ENCODE data around the gene RING1. TPM values are rescaled to one million over a fixed set of nuclear protein-coding genes. Genes with fewer than 3 reads are reported as not detected.

Gene RING1
- total RNA-seq, 4 donors from 2014 or later = 10.9 to 20.6 (median 13.9) TPM

DNA sequence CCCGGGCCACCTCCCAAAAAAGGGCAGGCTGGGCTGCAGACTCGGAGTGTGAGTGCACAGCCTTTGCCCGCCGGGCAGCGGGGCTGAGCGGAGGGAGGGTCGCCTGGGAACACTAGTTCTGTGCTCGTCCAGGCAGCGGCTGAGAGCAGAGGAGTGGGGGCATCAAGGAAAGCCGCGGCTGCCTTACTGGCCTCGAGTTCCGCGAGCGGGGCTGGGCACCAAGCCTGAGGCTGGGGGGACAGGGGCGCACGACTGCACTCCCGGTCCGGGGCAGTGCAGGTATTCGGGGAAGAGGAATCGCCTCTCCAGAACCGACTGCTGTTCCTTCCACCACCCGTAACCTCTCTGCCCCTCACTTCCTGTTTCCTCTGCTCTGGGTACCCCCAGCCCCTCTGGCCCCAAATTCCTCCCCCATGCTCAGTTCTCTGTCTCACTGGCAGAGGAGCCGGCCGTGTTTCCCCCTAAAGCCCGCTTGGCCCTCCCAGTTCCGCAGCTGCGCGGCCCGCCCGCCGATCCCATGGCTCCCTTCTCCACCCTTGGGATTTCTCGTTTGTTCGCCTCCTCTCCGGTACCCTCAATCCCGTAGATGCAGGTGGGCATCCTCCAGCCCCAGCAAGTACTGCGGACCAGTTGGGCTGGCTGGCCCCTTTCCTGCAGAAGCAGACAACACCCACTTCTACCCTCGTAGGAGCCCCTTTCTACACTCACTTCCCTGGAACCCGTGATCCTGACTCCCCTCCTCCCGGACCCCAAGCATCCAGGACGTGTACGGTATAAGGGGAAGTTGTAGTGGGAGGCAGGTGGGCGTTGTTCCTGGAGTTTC, 5.1 kb downstream of the RING1 start:
- DNase-seq = no peak
- intact Hi-C loops (cut with DNase I) = no loop called here
- TF ChIP-seq CTCF (IDR thresholded peaks at IDR 0.05) = no peak
- no peak for TF ChIP-seq POLR2A (IDR thresholded peaks at IDR 0.05)
- Histone ChIP-seq H3K36me3 (peaks cover 0 to 31% (median 4%) of the 10 kb centered on the region in 3 donors), H3K27ac (peak overlapping the region in 3 of 4 donors; percentile 15 to 50 (median 39)), H3K27me3 (peaks cover 0 to 14% (median 0%) of the 10 kb centered on the region in 4 donors), H3K9me3 (no peaks in the 10 kb centered on the region), H3K4me3 (peak overlapping the region; percentile 6 to 65 (median 41)), H3K4me1 (peaks cover 14 to 39% (median 22%) of the 10 kb centered on the region in 3 donors)
- WGBS, 2 donors = 2 to 3% methylated on average over 20 to 33 of the region's 43 CpGs

DNA sequence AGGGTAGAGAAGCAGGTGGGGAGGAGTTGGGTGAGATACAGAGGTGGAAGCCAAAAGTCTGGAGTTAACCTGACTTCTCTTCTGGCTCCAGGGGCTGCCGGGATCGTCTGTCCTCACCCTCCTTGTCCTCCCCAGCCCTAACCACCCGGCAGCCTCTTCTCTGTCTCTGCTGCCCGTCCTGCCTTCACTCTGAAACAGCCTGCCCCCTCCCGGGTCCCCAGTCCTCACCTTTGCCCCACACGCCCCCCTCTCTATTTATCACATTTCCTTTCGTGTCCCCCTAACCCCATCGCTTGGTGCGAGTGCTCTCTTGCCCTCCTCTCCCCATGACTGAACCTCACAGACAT, 5.7 kb downstream of the RING1 start:
- peak overlapping the region in 3 of 4 donors; percentile 15 to 50 (median 39) for H3K27ac ChIP-seq
- peak overlapping the region in 3 of 4 donors; percentile 39 to 65 (median 43) for H3K4me3 ChIP-seq
- DNase-seq = no peak
- intact Hi-C loops (cut with DNase I) = no loop called here
- H3K4me1 ChIP-seq = peaks cover 8 to 35% (median 20%) of the 10 kb centered on the region in 3 donors
- TF ChIP-seq POLR2A (IDR thresholded peaks at IDR 0.05) (no peak), CTCF (IDR thresholded peaks at IDR 0.05) (no peak)
- H3K9me3 ChIP-seq = no peaks in the 10 kb centered on the region
- H3K27me3 ChIP-seq = peaks cover 0 to 17% (median 0%) of the 10 kb centered on the region in 4 donors
- H3K36me3 ChIP-seq = peaks cover 0 to 31% (median 4%) of the 10 kb centered on the region in 3 donors
- WGBS, 2 donors = 20 to 31% methylated on average over 9 of the region's 9 CpGs

DNA sequence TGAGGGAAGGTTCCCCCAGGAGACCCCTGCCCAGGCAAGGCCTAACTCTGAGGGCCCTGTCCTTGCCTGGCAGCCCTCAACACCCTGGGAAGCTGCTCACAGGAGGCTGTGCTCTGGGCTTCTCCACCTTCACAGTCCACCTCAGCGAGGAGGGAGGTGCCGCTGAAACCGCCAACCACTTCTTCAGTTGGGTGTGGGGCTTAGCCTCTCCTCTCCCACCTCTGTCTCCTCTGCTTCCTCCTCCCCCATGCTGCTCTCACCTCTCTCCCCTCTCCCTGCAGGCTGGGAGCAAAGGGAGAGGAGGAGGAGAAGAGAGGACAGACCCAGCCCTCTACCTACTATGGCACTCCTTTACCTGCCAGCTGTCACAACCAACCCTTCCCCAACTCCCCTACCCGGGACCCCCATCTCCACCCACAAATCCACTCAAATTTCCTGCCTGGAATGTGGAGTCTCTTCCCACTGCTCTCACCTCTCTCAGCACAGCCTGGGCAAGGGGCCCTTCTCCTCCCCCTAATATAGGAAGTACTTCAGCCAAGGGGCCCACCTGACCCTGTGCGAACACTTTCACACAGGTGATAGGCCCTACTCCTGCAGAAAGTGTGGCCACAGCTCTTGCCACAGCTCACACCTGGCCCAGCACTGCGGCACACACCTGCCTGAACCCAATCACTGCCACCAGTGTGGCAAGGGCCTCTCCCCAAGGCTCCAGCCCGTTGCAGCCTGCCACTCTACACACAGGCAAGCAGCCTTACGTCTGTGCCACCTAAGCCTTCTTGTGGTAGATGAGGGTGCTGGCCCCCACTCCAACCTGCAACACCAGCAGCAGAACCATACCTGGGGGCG, 7.2 kb downstream of the RING1 start:
- TF ChIP-seq CTCF (IDR thresholded peaks at IDR 0.05) = no peak
- TF ChIP-seq POLR2A (IDR thresholded peaks at IDR 0.05) = no peak
- no peaks in the 10 kb centered on the region for H3K9me3 ChIP-seq
- DNase-seq = no peak
- H3K36me3 ChIP-seq = peaks cover 0 to 18% (median 4%) of the 10 kb centered on the region in 3 donors
- WGBS, 2 donors = 70 to 83% methylated on average over 6 to 7 of the region's 9 CpGs
- intact Hi-C loops (cut with DNase I) = no loop called here
- no peak overlapping the region for H3K27ac ChIP-seq
- peaks cover 0 to 25% (median 0%) of the 10 kb centered on the region in 4 donors for H3K27me3 ChIP-seq
- H3K4me3 ChIP-seq = no peak overlapping the region
- peaks cover 7 to 23% (median 18%) of the 10 kb centered on the region in 3 donors for H3K4me1 ChIP-seq

GRCh38 chr6:33216117-33216649, 7.9 kb downstream of the RING1 start:
- DNase-seq = no peak
- intact Hi-C loops (cut with DNase I) = no loop called here
- Histone ChIP-seq H3K27ac (no peak overlapping the region), H3K9me3 (no peaks in the 10 kb centered on the region), H3K36me3 (peaks cover 0 to 11% (median 4%) of the 10 kb centered on the region in 3 donors), H3K4me3 (no peak overlapping the region), H3K4me1 (peaks cover 7 to 23% (median 18%) of the 10 kb centered on the region in 3 donors), H3K27me3 (peaks cover 0 to 32% (median 0%) of the 10 kb centered on the region in 4 donors)
- TF ChIP-seq CTCF (IDR thresholded peaks at IDR 0.05) = no peak
- no peak for TF ChIP-seq POLR2A (IDR thresholded peaks at IDR 0.05)
- WGBS, 2 donors = 86 to 100% methylated on average over 2 of the region's 4 CpGs
